NCI-H460 (cell line): ENCODE results near the gene MGAT3. TPM values are rescaled to one million over a fixed set of nuclear protein-coding genes. Genes with fewer than 3 reads are reported as not detected.

Source experiments
- DNase-seq: peaks from one replicate; pipeline ENCODE4 v3.0.0-alpha.2; 2016; ENCODE audit warnings: low read depth; ENCODE audit errors: extremely low read depth
- total RNA-seq: library from RNA; depleted of rRNA; stranded (reverse); fragments of >200 nt; shearing (Covaris generic); gene quantifications from 2 replicates; pipeline ENCODE4 v1.2.3, GENCODE V29; 2014

Gene MGAT3
- total RNA-seq, 1 experiment from 2014 or later = 0.02 TPM

DNA sequence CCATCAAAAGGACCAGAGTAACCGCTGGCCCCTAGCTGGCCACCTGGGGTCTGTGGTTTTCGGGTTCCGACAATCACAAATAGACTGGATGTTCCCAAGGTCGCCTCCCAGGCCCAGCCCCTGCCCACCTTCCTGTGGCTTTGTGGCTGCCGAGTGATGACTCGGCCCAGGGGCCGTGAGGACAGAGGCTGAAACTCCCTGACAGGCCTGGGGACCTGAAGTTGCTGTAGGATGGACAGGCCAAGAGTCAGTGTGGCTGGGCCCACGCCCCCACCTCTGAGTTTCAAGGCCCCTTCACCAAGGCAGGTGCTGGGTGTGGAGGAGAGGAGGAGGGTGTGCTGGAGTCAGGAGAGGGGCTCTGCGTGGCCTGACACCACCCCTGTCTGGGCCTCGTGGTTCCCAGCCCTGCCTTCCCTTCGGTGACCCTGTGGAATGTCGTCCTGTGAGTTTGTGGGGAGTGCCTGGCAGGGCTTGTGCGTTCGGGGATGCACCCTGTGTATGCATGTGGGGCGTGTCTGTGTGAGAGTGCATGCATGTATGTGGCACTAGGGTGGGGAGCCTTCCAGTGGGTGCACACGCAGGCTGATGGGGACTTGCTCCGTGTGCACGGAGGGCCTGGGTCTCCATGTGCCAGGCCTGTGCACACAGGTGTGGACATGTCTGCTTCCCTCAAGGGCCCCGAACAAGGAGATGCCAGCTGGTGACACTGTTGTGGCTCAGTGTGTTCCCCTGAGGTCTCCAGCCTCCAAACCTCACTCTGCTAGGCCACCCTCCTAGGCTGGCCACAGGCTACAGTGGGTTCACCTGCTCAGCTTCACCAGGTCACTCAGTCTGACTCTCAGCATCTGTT lies 8.4 kb upstream of the MGAT3 start:
- DNase-seq = no peak

DNA sequence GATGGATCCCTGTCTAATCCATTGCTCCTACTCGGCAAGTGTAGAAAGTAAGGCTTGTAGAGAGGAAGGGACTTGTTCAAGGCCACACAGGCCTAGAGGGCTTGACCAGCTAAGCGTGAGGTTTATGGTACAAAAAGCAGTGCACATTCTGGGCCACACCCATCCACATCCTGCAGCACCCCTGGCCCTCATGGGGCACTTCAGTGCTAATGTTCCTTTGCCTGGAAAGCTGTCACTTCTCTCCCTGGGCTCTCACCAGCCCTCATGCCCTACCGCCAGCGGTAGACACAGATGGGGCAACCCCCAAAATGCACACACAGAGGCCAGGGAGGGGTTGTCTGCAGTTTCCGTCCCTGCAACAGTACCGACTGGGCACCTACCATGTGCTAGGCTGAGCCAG lies 7.1 kb upstream of the MGAT3 start:
- DNase-seq = no peak

DNA sequence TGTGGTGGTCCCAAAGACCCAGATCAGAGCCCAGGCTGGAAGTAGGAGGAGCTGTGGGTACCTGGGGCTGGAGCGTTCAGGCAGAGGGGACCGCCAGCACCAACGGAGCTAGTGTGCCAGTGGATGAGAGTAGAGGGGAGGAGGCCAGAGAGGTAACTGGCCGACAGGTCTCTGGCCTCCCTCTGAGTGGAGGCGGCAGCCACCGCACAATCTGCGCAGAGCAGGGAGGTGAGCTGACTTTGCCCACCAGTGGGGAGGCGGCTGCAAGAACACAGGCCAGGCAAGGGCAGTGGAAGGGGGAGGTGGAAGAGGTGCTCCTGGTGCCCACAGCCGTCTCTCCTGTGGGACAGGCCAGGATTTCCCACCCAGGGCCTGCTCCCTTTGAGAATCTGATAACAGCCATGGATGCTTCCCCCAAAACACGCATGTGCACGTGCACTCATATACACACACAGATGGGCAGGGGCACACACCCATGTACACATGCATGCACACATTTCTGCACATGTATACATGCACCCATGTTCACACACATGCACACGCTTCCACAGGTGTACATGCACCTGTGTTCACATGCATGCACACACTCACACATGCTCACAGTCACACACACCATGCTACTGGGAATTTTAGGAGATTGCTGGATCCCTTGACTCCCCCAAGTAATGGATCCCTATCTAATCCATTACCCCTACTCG lies 6.4 kb upstream of the MGAT3 start:
- no peak for DNase-seq

DNA sequence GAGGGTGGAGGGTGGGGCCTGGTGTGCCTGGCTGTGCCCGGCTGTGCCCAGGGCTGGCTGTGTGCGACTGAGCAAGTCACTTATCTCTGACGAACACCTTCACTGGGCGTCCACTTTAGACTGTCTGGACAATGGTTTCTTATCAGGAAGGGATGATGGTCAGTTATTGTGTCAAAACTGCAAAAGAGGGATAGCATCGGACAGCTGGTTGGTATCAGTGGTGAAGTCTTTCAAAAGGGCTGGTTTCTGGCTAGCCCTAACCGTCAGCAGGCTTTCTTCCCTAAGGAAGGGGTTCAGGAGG lies 4.1 kb upstream of the MGAT3 start:
- no peak for DNase-seq

DNA sequence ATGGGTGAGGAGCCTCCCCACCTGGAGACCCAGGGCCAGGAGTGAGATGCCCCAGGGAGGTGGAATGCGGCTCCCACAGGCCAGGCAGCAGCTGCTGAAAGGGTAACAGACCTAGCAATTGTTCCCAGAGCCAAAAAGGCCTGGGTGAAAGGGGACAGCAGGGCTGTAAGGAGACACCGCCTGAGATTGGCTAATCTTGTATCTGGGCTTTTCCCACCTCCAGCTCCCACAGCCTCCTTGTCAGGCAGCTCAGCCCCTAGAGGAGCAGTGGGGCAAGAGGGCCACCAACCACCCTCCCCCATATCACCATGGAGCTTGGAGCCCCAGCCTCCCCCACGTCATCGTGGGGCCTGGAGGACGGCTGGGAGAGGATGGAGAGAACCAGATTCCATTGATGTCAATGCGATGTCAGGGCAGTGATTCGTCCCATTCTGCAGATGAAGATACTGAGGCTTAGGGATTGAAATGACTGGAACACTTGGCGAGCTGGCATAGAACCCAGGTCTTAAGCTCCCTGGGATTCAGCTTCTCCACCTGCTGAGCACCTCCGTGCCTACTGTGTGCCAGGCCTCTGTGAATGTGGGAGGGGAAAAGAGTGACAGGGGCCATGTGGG lies 2.9 kb upstream of the MGAT3 start:
- DNase-seq = no peak

DNA sequence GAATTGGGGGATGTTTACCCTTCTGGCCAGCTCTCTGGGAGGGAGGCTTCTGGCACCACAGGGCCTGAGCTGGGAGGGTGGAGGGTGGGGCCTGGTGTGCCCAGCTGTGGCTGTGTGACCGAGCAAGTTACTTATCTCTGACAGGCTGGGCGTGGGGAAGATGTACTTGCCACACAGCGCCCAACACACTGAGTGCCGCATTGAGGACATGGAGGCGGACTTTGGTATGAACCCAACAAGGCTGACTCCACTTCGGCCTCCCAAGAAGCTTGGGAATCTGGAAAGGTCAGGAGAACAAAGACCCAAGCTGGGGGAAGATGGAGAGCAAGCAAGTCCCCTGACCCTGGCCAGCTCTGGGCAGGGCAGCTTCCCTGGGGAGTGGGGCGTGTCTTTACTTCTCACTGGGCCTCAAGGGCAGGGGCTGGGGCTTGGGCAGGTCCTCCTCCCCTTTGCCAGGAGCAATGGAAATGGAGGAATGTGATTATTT lies 2.4 kb upstream of the MGAT3 start:
- DNase-seq = no peak

DNA sequence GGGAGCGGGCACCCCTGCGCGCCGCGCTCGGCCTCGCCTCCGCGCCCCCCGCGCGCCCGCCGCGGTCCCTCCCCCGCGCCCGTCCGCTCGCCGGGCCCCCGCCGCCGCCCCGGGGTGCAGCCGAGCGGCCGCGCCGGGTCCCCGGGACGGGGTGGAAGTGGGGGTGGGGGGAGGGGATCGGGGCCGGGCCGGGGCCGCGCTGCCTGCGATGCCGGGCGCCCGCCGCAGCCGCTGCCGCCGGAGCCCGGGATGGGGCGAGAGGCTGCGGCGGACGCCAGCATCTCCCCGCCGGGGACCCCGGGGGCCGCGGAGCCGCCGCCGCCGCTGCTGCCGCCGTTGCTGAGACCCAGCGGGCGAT lies 365 bp downstream of the MGAT3 start:
- no peak for DNase-seq

DNA sequence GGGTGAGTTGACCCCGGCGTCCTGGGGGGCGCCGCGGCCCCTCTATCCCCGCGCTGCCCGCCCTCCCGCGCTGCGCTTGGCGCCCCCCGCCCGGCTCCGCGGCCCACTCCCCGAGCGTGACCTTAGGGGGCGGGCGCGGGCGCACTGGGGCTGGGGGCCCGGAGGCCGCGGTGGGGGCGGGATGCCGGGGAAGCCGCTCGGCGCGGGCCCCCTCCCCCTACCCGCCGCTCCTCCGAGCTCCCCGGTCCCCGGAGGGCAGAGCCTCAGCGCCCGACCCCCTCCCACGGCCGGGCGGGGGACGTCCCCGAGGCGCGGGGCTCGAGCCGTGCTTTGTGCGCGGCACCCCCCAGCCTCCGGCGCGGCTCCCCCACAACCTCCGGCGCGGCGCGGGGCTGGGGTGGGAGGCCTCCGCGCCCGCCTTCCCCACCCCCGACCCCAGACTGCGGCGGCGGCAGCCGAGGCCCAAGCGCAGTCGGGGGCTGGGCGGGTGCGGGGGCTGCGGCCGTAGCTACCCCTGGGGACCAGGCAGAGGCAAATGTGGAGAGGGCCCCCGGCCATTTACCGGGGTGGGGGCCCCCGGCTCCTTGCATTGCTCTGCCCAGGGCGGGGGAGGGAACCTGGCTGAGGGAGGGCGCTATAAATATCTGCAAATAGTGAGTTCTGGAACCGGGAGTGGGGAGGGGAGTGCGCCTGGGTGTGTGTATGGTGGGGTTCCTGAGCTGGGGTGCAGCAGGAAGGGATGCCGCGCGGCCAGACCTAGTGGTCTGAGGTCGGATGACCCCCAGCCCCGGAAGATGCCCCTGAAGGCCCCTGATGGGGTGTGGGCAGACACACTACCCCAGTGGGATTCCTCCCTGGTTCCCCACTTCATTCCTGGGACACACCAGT lies 988 bp downstream of the MGAT3 start:
- no peak for DNase-seq

DNA sequence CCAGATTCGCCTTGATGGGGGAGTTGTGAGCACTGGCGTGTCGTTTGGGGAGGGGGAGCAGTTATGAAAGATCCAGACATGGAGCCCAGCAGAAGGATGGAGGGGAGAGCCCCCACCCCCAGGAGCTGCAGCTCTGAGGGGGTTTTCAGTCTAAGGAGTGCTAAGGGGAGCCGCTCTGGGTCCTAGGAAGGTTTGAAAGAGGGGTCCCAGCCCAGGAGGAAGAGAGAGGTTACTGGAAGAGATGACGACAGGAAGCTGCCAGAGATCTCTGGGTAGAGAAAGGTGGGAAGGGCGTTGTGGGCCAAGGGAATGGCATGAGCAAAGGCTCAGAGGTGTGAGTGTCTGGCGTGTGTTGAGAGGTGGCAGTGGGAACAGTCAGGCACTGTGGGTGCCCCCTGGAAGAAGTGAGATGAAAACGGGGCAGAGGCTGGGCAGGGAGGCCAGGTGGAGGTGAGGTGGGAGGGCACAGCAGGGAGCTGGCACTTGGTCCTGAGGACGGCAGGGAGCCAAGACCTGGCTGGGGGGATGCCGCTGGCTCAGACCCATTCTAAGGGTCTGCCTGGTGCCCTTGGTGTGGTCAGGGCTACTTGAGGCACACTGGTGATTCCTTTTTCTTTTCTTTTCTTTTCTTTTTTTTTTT lies 1.8 kb downstream of the MGAT3 start:
- DNase-seq = no peak

DNA sequence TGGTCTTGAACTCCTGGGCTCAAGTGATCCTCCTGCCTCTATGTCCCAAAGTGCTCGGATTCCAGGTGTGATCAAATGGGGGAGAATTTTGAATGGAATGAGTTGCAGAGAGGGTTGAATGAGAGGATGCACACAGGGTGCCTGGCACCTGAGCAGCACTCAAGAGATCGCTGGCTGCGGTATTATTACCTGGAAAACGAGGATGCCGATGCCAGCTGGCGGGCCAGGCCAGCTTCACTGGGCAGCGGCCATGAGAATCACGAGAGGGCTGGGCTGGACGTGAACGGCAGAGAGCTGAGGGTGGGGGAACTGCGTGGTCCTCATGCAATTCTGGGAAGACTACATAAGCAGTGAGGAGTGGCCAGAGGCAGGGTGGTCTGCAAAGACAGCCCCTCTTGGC lies 2.9 kb downstream of the MGAT3 start:
- no peak for DNase-seq

DNA sequence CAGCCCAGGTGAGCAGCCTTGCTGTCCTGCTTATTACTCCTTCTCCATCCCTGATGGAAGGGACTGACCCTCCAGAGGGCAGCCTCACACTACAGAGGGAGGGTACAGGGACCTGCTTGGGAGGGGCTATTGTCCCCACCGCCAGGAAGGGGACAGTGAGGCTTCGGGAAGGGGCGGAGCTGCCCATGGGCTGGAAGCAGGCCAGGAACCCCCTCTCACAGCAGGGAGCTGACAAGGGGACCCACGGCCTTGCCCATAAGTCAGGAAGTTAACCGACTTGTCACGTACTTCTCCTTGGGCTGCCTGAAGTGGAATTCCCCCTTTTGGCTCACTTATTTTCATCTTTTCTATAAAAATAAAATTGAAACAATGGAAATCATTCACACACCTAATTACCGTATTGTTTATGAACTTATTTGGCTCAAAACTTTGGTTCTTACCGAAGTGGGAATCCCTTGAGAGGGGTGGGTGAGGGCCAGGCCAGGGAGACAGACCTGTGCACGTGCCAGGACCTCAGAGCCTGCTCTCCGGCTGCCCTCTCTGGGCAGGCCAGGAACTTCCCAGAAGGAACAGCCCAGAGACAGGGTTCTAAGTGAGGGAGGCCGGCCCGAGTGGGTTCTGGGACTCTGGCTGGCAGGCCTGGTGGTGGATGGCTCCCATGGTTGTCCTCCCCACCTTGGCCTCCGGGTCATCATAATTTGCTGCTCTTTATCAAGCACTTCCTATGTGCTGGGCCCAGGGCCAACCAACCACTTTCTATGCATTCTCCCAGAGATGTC lies 5.8 kb downstream of the MGAT3 start:
- no peak for DNase-seq

DNA sequence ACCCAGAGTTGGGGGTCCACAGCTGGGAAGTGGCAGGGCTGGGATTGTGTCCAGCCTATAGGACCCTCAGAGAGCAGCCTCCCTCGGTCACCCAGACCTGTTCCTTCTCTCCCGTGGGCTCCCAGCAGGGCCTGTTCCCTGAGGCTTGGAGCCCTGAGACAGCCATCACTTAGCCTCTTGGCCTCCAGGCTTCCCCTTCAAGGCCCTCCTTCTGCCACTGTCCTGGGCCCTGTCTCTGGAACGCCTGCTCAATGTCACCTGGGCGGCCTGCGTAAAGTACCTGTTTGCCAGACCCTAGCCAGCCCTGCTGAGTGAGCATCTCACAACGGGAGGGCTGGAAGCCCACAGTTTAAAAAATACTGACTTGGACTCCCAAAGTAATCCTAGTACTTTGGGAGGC lies 6.5 kb downstream of the MGAT3 start:
- no peak for DNase-seq

DNA sequence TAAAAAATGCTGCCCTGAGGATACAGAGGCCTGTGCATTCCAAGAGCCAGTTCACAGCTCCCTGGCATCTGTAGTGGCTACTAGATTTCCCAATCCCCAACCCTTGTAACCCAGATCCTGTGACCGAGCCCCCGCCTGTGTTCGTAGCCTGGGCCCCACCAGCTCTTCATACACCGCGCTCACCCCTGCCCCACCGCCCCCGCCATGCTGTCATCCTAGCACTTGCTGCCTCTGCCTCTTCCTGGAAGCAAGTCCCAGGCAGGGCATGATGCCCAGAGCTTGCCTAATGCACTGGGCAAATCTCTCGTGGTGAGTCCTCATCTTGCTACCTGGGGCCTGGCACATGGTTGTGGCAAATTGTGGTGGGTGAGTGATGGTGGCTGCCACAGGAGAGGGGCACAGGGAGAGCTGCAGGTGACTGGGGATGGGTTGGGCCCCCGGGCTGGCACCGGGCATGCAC lies 7.1 kb downstream of the MGAT3 start:
- no peak for DNase-seq

DNA sequence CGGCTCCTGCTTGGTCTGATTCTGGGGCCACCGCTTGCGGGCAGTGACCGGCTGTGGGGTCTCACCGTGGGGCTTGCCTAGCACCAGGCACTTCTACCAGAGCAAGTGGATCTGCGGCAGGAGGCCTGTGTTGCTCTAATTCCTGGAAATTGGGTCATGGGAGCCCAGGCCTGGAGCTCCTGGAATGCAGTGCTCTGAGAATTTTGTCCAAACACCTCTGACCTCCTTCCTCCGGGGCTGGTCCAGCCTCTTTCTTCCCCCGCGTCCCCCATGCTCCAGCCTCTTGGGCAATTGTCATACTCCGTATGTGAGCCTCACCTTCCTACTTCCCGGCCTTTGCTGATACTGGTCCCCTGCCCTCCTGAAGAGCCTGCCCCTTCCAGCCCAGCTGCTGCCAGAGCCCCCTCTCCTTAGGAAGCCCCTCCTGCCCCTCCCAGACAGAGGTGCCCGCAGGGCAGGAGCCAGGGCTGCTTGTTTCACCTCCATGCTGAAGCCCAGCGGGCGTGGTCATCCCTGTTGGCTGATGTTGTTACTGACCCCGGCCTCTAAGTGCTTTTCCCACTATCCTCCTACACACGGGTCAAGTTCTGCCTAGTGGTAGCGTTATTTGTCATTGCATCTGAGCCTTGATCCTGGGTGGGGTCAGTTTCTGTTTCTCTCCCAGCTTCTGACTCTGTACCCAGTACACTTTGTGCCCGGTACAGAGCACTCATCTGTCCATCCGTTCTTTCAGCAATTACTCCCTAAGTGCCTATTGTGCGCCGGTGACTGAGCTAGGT lies 9.6 kb downstream of the MGAT3 start:
- no peak for DNase-seq

DNA sequence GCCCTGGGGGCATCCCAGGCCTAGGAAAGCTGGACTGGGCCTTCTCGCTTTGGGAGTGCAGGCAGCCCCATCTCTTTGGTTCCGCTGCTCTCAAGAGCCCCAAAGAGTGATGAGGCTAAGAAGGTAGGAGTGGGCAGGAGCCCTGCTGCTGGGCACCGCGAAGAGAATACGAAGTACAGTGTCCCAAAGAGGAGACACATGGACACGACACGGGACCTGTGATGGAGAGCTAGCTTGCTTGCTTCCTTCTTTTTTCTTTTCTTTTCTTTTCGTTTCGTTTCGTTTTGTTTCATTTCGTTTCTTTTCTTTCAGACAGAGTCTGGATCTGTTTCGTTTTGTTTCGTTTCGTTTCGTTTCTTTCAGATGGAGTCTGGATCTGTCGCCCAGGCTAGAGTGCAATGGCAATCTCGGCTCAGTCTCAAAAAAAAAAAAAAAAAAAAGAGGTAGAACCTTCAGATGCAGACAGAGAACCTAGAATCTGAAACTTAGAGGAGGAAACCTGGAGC lies 10.6 kb downstream of the MGAT3 start:
- DNase-seq = no peak

DNA sequence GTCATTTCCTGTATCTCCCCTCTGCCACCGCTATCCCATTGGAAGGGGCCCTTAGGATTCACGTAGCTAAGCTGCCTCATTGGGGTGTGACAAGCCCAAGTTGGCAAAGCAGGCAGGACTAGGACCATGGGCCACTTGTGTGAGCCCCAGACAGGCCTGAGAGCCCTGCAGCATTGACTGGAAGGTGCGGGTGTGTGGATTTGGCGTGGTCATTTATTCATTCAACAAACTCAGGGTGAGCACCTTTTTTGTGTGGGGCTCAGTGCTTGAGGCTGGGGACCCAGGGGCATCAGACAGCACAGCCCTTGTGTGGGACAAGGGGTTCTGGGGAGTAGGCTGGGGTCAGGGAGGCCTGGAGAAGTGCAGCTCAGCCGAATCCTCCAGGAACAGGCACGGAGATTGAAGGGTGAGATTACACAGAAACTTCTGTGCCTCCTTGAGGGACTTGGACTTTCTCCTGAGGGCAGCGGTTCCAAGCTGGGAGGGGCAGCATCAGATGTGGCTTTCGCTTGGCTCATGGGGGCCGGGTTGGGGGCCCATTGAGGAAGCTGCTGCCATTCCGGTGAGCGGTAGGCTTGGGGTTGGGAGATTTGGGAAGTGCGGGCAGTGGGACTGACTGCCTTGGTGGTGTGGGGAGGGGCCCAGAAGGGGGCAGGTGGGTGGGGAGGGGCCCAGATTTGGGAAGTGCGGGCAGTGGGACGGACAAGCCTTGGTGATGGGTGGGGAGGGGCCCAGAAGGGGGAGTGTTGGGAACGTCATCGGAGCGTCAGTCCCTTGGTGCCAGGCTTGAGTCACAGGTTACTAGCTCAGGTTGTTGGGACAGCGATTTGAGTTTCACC lies 11.9 kb downstream of the MGAT3 start:
- DNase-seq = no peak

DNA sequence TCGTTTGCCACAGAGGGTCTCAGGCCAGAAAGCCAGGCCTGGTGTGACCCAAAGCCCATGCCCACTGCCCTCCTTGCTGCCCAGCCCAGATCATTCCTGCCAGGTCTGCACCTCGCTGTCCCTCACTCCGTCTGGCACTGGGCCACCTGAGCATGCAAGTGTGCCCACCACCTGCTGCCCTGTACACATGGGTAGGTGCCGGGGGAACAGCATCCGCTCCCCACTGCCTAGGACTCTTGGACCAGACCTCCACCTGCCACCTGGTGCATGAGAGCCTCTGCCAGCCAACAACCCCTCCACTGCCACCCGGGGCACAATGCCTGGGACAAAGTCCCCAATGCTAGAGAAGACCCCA lies 12.5 kb downstream of the MGAT3 start:
- DNase-seq = no peak
